ENCODE results near the gene MAP4K4.

DNA sequence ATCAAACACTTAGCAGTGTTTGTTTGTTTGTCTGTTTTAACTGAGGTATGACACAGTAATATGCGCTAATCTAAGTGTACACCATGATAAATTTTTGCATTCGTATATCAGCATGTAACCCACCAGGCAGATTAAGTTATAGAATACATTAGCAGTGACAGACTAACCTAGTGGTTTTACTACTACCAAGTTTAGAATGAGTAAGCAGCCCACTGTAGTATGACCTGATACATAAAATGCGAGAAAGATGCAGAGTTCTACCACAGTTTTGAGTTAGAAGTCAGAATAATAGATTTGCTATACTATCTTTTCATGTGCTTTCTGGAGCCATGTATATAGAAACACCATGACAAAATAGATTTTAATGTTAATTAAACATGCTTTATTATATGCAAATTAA, 19.1 kb upstream of the MAP4K4 start:
- no peak for TF ChIP-seq CTCF (conservative IDR thresholded peaks at IDR 0.05; ENCODE audit: low read depth, low read length)
- no peak for TF ChIP-seq POLR2A (IDR thresholded peaks at IDR 0.05; ENCODE audit: low read depth, low read length)
- no peak for TF ChIP-seq MAFK (IDR thresholded peaks at IDR 0.05; ENCODE audit: low read depth, low read length)
- TF ChIP-seq RAD21 (IDR thresholded peaks at IDR 0.05; ENCODE audit: low read length), result no peak
- no peak for TF ChIP-seq CHD1 (IDR thresholded peaks at IDR 0.05; ENCODE audit: low read depth, low read length)
- TF ChIP-seq, protein P1, sequence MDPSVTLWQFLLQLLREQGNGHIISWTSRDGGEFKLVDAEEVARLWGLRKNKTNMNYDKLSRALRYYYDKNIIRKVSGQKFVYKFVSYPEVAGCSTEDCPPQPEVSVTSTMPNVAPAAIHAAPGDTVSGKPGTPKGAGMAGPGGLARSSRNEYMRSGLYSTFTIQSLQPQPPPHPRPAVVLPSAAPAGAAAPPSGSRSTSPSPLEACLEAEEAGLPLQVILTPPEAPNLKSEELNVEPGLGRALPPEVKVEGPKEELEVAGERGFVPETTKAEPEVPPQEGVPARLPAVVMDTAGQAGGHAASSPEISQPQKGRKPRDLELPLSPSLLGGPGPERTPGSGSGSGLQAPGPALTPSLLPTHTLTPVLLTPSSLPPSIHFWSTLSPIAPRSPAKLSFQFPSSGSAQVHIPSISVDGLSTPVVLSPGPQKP (IDR thresholded peaks at IDR 0.05; ENCODE audit: borderline replicate concordance, low read depth, low read length), result no peak
- TF ChIP-seq CEBPB (IDR thresholded peaks at IDR 0.05; ENCODE audit: low read depth, low read length), result no peak
- no peak for TF ChIP-seq NFE2L2 (IDR thresholded peaks at IDR 0.05; ENCODE audit: low read depth, low read length)
- TF ChIP-seq MAZ (IDR thresholded peaks at IDR 0.05; ENCODE audit: borderline replicate concordance, low read depth, low read length), result no peak
- TF ChIP-seq RCOR1 (IDR thresholded peaks at IDR 0.05; ENCODE audit: insufficient replicate concordance, low read length), result no peak
